RWPE2 (cell line): ENCODE measurements around the gene ARSD.

ENCODE experiments used
- ATAC-seq: fragments of 200-7000 bp; cut with Tn5 transposase; 3 replicates; pipeline ENCODE4 v1.9.1; 2021; ENCODE audit warnings: low read depth
- DNase-seq: peaks from one replicate; pipeline ENCODE4 v3.0.0-alpha.2; 2020; ENCODE audit warnings: low spot score
- H3K27ac ChIP-seq: fragments of 450-650 bp; 2 replicates; pipeline ENCODE4 v1.5.1; 2017; ENCODE audit warnings: mild to moderate bottlenecking; ENCODE audit not compliant: poor library complexity, severe bottlenecking
- H3K27me3 ChIP-seq: fragments of 250-450 bp; sonication (Bioruptor Pico); 2 replicates; pipeline ENCODE4 v1.5.1; 2021; ENCODE audit warnings: mild to moderate bottlenecking, moderate library complexity; ENCODE audit not compliant: insufficient read depth, poor library complexity, severe bottlenecking
- H3K36me3 ChIP-seq: fragments of 250-450 bp; sonication (Bioruptor Pico); 2 replicates; pipeline ENCODE4 v1.5.1; 2020; ENCODE audit warnings: low read depth, mild to moderate bottlenecking, moderate library complexity
- H3K4me1 ChIP-seq: fragments of 250-450 bp; sonication (Bioruptor Pico); 2 replicates; pipeline ENCODE4 v1.5.1; 2021; ENCODE audit warnings: mild to moderate bottlenecking, moderate library complexity; ENCODE audit not compliant: insufficient read depth, poor library complexity, severe bottlenecking
- H3K4me3 ChIP-seq: fragments of 250-450 bp; sonication (Bioruptor Pico); 2 replicates; pipeline ENCODE4 v1.5.1; 2021; ENCODE audit warnings: mild to moderate bottlenecking, moderate library complexity; ENCODE audit not compliant: severe bottlenecking
- H3K9me3 ChIP-seq: fragments of 250-450 bp; sonication (Bioruptor Pico); 2 replicates; pipeline ENCODE4 v1.5.1; 2021; ENCODE audit warnings: mild to moderate bottlenecking, moderate library complexity; ENCODE audit not compliant: severe bottlenecking
- TF ChIP-seq, protein P1 (sequence below): fragments of 450-650 bp; IDR thresholded peaks from one replicate; pipeline ENCODE4 v1.5.1; 2017; ENCODE audit warnings: mild to moderate bottlenecking, moderate library complexity; ENCODE audit not compliant: poor library complexity, severe bottlenecking

Gene ARSD

DNA sequence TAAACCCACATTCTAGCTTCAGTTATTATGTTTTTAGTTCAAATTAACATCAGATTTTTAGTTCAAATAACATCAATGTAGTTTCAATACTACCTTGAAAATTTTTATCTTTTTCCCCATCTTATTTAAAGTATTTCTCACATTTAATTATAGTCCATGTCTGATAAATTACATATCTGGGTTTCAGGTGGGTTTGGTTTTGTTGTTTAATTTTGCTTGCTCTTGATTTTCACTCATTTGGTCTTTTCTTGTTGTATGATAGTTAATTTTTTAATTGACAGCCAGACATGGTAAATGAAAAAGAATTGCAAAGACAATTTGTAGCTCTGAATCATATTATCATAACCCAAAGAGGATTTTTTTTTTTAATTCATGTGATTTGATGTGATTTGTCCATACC is 58.5 kb downstream of the ARSD start:
- no peaks in the 10 kb centered on the region for H3K27me3 ChIP-seq
- no peak overlapping the region for H3K4me3 ChIP-seq
- no peaks in the 10 kb centered on the region for H3K9me3 ChIP-seq
- no peak for DNase-seq
- no peaks in the 10 kb centered on the region for H3K36me3 ChIP-seq
- no peaks in the 10 kb centered on the region for H3K4me1 ChIP-seq
- no peak overlapping the region for H3K27ac ChIP-seq
- TF ChIP-seq, protein P1, sequence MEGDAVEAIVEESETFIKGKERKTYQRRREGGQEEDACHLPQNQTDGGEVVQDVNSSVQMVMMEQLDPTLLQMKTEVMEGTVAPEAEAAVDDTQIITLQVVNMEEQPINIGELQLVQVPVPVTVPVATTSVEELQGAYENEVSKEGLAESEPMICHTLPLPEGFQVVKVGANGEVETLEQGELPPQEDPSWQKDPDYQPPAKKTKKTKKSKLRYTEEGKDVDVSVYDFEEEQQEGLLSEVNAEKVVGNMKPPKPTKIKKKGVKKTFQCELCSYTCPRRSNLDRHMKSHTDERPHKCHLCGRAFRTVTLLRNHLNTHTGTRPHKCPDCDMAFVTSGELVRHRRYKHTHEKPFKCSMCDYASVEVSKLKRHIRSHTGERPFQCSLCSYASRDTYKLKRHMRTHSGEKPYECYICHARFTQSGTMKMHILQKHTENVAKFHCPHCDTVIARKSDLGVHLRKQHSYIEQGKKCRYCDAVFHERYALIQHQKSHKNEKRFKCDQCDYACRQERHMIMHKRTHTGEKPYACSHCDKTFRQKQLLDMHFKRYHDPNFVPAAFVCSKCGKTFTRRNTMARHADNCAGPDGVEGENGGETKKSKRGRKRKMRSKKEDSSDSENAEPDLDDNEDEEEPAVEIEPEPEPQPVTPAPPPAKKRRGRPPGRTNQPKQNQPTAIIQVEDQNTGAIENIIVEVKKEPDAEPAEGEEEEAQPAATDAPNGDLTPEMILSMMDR = no peak
- ATAC-seq = no peak

DNA sequence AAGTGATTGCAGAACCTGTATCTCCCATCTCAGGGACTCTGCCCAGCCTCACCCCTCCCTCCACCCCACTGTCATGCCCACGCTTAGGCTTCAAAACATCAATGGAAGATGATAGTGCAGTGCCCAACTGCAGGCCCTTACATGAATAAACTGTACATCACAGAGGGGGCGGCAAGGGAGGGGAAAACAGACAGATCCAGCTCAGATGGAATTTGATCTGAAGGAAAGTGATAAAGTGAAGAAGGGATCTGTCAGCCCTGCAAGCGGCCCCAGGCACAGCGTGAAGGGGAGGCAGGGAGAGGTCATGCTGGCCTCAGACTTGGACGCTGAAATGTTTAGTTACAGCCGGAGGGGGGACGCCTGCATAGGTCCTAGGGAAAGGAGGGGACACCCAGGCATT is 61.9 kb downstream of the ARSD start:
- ATAC-seq (no peak), DNase-seq (no peak)
- no peak overlapping the region for H3K27ac ChIP-seq
- H3K9me3 ChIP-seq = no peaks in the 10 kb centered on the region
- TF ChIP-seq, protein P1 = no peak
- no peaks in the 10 kb centered on the region for H3K4me1 ChIP-seq
- no peaks in the 10 kb centered on the region for H3K36me3 ChIP-seq
- no peak overlapping the region for H3K4me3 ChIP-seq
- no peaks in the 10 kb centered on the region for H3K27me3 ChIP-seq

DNA sequence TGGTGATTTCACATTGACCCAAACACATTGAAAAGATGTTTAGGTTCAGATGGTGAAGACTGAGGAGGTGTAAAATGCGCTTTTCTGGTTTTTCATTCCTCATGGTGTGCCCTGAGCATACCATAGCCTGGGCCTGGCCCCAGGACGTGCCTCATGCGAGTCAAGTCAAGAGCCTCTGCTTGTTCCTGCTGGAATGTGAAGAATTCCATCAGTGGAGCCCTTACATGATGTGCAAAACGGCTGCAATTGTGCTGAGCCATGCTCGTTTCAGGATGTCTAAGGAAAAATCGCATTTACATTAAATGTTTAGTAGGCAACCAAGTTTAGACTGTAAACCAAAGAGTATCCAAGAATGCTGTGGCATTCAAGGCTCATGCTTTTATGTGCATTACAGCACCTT is 65.5 kb downstream of the ARSD start:
- ATAC-seq (no peak; the same call in 2 of the 3 replicates), DNase-seq (no peak)

DNA sequence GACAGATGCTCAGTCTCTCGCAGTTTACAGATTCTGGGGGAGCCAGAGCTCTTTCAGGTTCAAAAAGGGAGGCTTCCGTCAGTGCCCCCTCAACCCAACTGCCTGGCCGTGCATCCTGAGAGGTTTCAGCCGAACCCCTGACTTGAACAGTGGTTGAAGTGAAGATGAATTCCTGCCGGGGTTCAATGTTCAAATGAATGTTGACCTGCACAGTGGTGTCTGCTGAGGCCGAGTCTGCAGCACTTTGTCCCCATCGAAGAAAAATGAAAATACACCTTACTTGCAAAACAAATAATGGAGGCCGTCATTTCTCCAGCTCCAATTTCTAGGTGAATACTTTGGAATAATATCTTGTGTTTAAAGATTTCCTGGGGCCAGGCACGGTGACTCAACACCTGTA is 66.7 kb downstream of the ARSD start:
- Histone ChIP-seq H3K27me3 (no peaks in the 10 kb centered on the region), H3K4me1 (no peaks in the 10 kb centered on the region), H3K27ac (no peak overlapping the region), H3K4me3 (no peak overlapping the region), H3K36me3 (no peaks in the 10 kb centered on the region), H3K9me3 (no peaks in the 10 kb centered on the region)
- DNase-seq (no peak), ATAC-seq (no peak)
- TF ChIP-seq, protein P1 = no peak

More for the DNA sequence above, 65.5 kb downstream of the ARSD start:
- no peaks in the 10 kb centered on the region for H3K27me3 ChIP-seq
- no peaks in the 10 kb centered on the region for H3K4me1 ChIP-seq
- TF ChIP-seq, protein P1 = no peak
- no peaks in the 10 kb centered on the region for H3K36me3 ChIP-seq
- H3K27ac ChIP-seq = no peak overlapping the region
- no peak overlapping the region for H3K4me3 ChIP-seq
- H3K9me3 ChIP-seq = no peaks in the 10 kb centered on the region

DNA sequence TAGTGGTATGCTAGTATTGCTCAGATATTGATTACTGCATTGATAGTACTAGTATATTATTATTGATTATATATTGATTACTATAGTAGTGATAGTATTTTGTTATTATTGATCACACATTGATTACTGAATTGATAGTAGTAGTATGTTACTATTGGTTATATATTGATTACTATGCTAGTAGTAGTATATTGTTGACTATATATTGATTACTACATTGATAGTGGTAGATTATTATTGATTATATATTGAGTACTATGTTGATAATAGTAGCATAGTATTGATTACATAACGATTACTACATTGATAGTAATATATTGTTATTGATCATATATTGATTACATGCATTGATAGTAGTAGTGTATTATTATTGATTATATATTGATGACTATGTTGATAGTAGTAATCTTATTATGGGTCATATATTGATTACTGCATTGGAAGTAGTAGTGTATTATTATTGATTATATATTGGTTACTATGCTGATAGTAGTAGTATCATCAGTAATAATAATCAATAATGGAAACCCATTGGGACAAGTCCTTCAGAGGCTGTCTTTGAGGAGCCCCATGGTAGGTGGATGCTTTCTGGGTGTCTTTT is 69.8 kb downstream of the ARSD start:
- Histone ChIP-seq H3K4me3 (no peak overlapping the region), H3K9me3 (no peaks in the 10 kb centered on the region), H3K27me3 (no peaks in the 10 kb centered on the region), H3K27ac (no peak overlapping the region), H3K4me1 (no peaks in the 10 kb centered on the region), H3K36me3 (no peaks in the 10 kb centered on the region)
- TF ChIP-seq, protein P1 = no peak
- DNase-seq = no peak
- ATAC-seq = no peak
